HG03342 (cell line): ENCODE data around the gene NUP98.
"Not testable (repeated sequence)": the region's sequence is repeated elsewhere in the genome, so short reads cannot be mapped to it uniquely, and the experiment has no call there.

Source experiments
- ATAC-seq: cut with Tn5 transposase; IDR thresholded peaks from one replicate; pipeline ENCODE4 v1.9.1; 2021; ENCODE audit warnings: mild to moderate bottlenecking, moderate library complexity; ENCODE audit not compliant: unreplicated experiment

Gene NUP98

GRCh38 chr11:3645552-3645951 lies 151.8 kb downstream of the NUP98 start:
- no peak for ATAC-seq

- ATAC-seq, result no peak
Measured at GRCh38 chr11:3644817-3645235, 152.5 kb downstream of the NUP98 start, which contains the start of gene ART1. Gene ART1 (plus strand): TSS chr11:3645128. CDS start chr11:3659214, 14,086 bp downstream.

GRCh38 chr11:3643102-3643546 lies 154.2 kb downstream of the NUP98 start:
- ATAC-seq, result not testable (repeated sequence)

GRCh38 chr11:3642071-3642951 lies 155.0 kb downstream of the NUP98 start:
- ATAC-seq, result peak; percentile 46

- no peak for ATAC-seq
Measured at GRCh38 chr11:3641701-3642070, 155.7 kb downstream of the NUP98 start, which contains the start of gene ART5. Gene ART5 (minus strand): TSS chr11:3641992. CDS start chr11:3641862, 130 bp downstream.

GRCh38 chr11:3641191-3641590 lies 156.2 kb downstream of the NUP98 start:
- ATAC-seq, result no peak

- ATAC-seq, result no peak
Measured at GRCh38 chr11:3639841-3640240, 157.5 kb downstream of the NUP98 start.

GRCh38 chr11:3638513-3638912 lies 158.8 kb downstream of the NUP98 start:
- ATAC-seq, result no peak

GRCh38 chr11:3637201-3637600 lies 160.2 kb downstream of the NUP98 start:
- ATAC-seq, result no peak

- ATAC-seq, result no peak
Measured at GRCh38 chr11:3635641-3636375, 161.5 kb downstream of the NUP98 start.

GRCh38 chr11:3632070-3632660 lies 165.2 kb downstream of the NUP98 start:
- no peak for ATAC-seq

GRCh38 chr11:3631331-3631730 lies 166.0 kb downstream of the NUP98 start:
- no peak for ATAC-seq

GRCh38 chr11:3627291-3627690 lies 170.1 kb downstream of the NUP98 start:
- ATAC-seq, result no peak

- no peak for ATAC-seq
Measured at GRCh38 chr11:3626250-3626960, 170.9 kb downstream of the NUP98 start.
